Left forelimb (tissue), 1 donor: Measurements from ENCODE around the gene FAM43A.

ENCODE experiments used
- DNase-seq: peaks from one replicate; pipeline ENCODE4 v3.0.0-alpha.2; 2018; ENCODE audit warnings: low spot score

Gene FAM43A

GRCh38 chr3:194685718-194686413, at the start of gene FAM43A:
FAM43A (plus strand) TSS chr3:194685883; CDS start chr3:194686827, 944 bp downstream.
- peak; percentile 95 for DNase-seq

- no peak for DNase-seq
Observed at GRCh38 chr3:194637066-194637465, 48.6 kb upstream of the FAM43A start.

- no peak for DNase-seq
Observed at GRCh38 chr3:194637541-194638400, 47.9 kb upstream of the FAM43A start.

GRCh38 chr3:194638991-194639605, 46.6 kb upstream of the FAM43A start:
- no peak for DNase-seq

- DNase-seq: peak; percentile 50
Observed at GRCh38 chr3:194640829-194641228, 44.9 kb upstream of the FAM43A start.

GRCh38 chr3:194642769-194643168, 42.9 kb upstream of the FAM43A start:
- DNase-seq: no peak

GRCh38 chr3:194647747-194648146, 37.9 kb upstream of the FAM43A start:
- no peak for DNase-seq

GRCh38 chr3:194654443-194654842, 31.2 kb upstream of the FAM43A start:
- DNase-seq: no peak

GRCh38 chr3:194657439-194657838, 28.2 kb upstream of the FAM43A start:
- DNase-seq: no peak

GRCh38 chr3:194658477-194659242, 27.0 kb upstream of the FAM43A start:
- no peak for DNase-seq

- no peak for DNase-seq
Observed at GRCh38 chr3:194659778-194660177, 25.9 kb upstream of the FAM43A start.

GRCh38 chr3:194661374-194661773, 24.3 kb upstream of the FAM43A start:
- DNase-seq: no peak

GRCh38 chr3:194661946-194662345, 23.7 kb upstream of the FAM43A start:
- DNase-seq: no peak

GRCh38 chr3:194664857-194665256, 20.8 kb upstream of the FAM43A start:
- DNase-seq: no peak

- no peak for DNase-seq
Observed at GRCh38 chr3:194667363-194667762, 18.3 kb upstream of the FAM43A start.

GRCh38 chr3:194671511-194671899, 14.2 kb upstream of the FAM43A start:
- DNase-seq: no peak

GRCh38 chr3:194671900-194672808, 13.5 kb upstream of the FAM43A start, which contains the start of gene LSG1:
LSG1 (minus strand) TSS chr3:194672191; CDS start chr3:194672162, 29 bp downstream.
- DNase-seq: peak; percentile 94

GRCh38 chr3:194672876-194673275, 12.8 kb upstream of the FAM43A start:
- no peak for DNase-seq

- no peak for DNase-seq
Observed at GRCh38 chr3:194673761-194674160, 11.9 kb upstream of the FAM43A start.

- no peak for DNase-seq
Observed at GRCh38 chr3:194675081-194675640, 10.5 kb upstream of the FAM43A start.

GRCh38 chr3:194675680-194676079, 10.0 kb upstream of the FAM43A start:
- no peak for DNase-seq
